GM10847 (cell line): ENCODE results near the gene FGF14.

Source experiments
- POLR2A ChIP-seq: IDR thresholded peaks from 2 replicates; pipeline ENCODE4 v1.6.1; 2011; ENCODE audit not compliant: insufficient read length; ENCODE audit errors: extremely low read depth

FGF14 gene

GRCh38 chr13:102294407-102295018, 107.3 kb downstream of the FGF14 start:
- TF ChIP-seq POLR2A, result no peak

- no peak for TF ChIP-seq POLR2A
These were observed 108.1 kb downstream of the FGF14 start for GRCh38 chr13:102293723-102294122.

- no peak for TF ChIP-seq POLR2A
These were observed 110.1 kb downstream of the FGF14 start for GRCh38 chr13:102291587-102292218.

- TF ChIP-seq POLR2A, result no peak
These were observed 112.2 kb downstream of the FGF14 start for GRCh38 chr13:102289606-102290005.

- TF ChIP-seq POLR2A, result no peak
These were observed 115.5 kb downstream of the FGF14 start for GRCh38 chr13:102286326-102286725.

GRCh38 chr13:102280366-102280765, 121.5 kb downstream of the FGF14 start:
- no peak for TF ChIP-seq POLR2A

- TF ChIP-seq POLR2A, result no peak
These were observed 124.6 kb downstream of the FGF14 start for GRCh38 chr13:102277286-102277685.

- TF ChIP-seq POLR2A, result no peak
These were observed 125.4 kb downstream of the FGF14 start for GRCh38 chr13:102276404-102276803.

- no peak for TF ChIP-seq POLR2A
These were observed 125.9 kb downstream of the FGF14 start for GRCh38 chr13:102275969-102276368.

- TF ChIP-seq POLR2A, result no peak
These were observed 128.7 kb downstream of the FGF14 start for GRCh38 chr13:102273111-102273510.

GRCh38 chr13:102267191-102267590, 134.7 kb downstream of the FGF14 start:
- no peak for TF ChIP-seq POLR2A

GRCh38 chr13:102261809-102262208, 140.0 kb downstream of the FGF14 start:
- no peak for TF ChIP-seq POLR2A

GRCh38 chr13:102261316-102261715, 140.5 kb downstream of the FGF14 start:
- TF ChIP-seq POLR2A, result no peak

- TF ChIP-seq POLR2A, result no peak
These were observed 141.6 kb downstream of the FGF14 start for GRCh38 chr13:102260256-102260655.

- no peak for TF ChIP-seq POLR2A
These were observed 146.4 kb downstream of the FGF14 start for GRCh38 chr13:102255409-102255808.

- no peak for TF ChIP-seq POLR2A
These were observed 150.0 kb downstream of the FGF14 start for GRCh38 chr13:102251817-102252216.

- TF ChIP-seq POLR2A, result no peak
These were observed 151.4 kb downstream of the FGF14 start for GRCh38 chr13:102250448-102250847.

GRCh38 chr13:102244607-102245227, 157.1 kb downstream of the FGF14 start:
- no peak for TF ChIP-seq POLR2A
